Measurements from ENCODE around the gene CSTF2T. TPM values are rescaled to one million over a fixed set of nuclear protein-coding genes. Genes with fewer than 3 reads are reported as not detected.
A peak's percentile ranks its signal among the peaks of the same experiment; 100 is the strongest.

CSTF2T gene, protein sequence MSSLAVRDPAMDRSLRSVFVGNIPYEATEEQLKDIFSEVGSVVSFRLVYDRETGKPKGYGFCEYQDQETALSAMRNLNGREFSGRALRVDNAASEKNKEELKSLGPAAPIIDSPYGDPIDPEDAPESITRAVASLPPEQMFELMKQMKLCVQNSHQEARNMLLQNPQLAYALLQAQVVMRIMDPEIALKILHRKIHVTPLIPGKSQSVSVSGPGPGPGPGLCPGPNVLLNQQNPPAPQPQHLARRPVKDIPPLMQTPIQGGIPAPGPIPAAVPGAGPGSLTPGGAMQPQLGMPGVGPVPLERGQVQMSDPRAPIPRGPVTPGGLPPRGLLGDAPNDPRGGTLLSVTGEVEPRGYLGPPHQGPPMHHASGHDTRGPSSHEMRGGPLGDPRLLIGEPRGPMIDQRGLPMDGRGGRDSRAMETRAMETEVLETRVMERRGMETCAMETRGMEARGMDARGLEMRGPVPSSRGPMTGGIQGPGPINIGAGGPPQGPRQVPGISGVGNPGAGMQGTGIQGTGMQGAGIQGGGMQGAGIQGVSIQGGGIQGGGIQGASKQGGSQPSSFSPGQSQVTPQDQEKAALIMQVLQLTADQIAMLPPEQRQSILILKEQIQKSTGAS
- total RNA-seq, result 39.3 and 40.8 TPM in 2 replicates

DNA sequence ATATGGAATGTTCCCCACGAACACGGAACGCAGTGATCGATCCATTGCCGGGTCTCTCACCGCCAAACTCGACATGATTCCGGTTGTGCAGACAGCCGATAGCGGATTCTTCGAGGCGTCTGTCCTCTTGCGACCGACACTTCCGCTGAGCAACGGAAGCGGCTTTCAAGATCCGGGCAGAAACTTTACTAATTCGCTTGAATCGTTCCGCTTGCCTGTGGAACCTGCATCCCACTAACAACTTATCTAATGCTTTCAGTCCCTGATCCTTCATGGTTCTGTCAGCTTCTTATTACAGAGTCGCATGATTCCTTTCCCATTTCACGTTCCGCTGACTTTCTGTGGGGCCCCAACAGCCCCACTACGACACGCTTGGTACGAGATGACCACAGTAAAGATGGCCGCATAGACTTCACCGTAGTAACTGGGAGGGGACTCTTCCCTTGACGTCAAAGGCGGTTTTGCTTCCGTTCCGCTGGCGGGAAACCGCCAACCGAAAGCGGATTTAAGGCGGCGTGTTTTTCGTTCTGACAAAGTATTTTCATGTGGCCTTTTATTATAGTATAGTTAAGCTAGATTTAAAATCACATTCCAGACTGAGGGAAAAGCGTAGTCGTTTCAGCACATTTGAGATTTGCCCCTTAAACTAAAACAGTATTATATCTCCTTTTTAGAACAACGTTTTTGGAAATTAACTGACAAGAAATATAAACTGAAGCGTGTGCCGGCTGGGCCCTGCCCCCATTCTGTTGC lies at the start of gene CSTF2T:
Gene CSTF2T, minus strand, starts transcription at position 121 of the 753 bp plus-strand sequence. Its CDS starts 46 bp downstream, at position 75.
- ATAC-seq (ENCODE audit: low read depth), result peak; percentile 90
- CTCF ChIA-PET, result no interaction called here

DNA sequence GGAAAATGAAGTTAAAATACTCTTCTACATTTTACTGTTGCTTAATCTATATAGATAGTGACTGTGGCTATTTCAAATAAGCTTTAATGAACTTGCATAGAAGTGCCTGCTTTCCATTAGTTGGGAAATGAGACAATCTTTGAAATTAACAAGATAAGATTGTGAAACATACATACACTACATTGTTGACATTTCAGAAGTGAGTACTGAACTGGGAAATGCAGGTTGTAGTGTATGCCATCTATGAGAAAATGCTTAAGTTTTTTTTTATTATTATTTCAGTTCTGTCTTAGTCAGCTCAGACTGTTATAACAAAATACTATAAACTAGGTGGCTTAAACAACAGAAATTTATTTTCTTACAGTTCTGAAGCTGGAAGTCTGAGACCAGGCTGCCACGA lies 49.6 kb upstream of the CSTF2T start:
- TF ChIP-seq CTCF (IDR thresholded peaks at IDR 0.05), result no peak
- no peak overlapping the region for H3K27ac Mint-ChIP-seq

More for the DNA sequence above, at the start of gene CSTF2T:
- no peaks in the 10 kb centered on the region for H3K9me3 Mint-ChIP-seq
- H3K27me3 Mint-ChIP-seq, result no peaks in the 10 kb centered on the region
- H3K27ac Mint-ChIP-seq, result peak within 1 kb of the TSS; percentile 100
- intact Hi-C loops (cut with micrococcal nuclease), result loop anchor here (1.0 to 10.0 kb wide), 3 partner anchors 45 to 1075 kb away; no protein-coding TSS in a partner anchor
- peak; percentile 81 for DNase-seq
- H3K36me3 Mint-ChIP-seq (ENCODE audit: low read depth), result peaks cover 36% of the 10 kb centered on the region
- peak within 1 kb of the TSS; percentile 99 for H3K4me3 Mint-ChIP-seq
- no peak for TF ChIP-seq CTCF (IDR thresholded peaks at IDR 0.05)
- peaks cover 52% of the 10 kb centered on the region for H3K4me1 Mint-ChIP-seq
- POLR2A ChIA-PET, result interaction anchor here (0.5 to 0.6 kb wide), 2 partner anchors 9 to 20 kb away, joined by 3 read pairs; no protein-coding TSS in a partner anchor

GRCh38 chr10:51747216-51747615 lies 47.8 kb upstream of the CSTF2T start:
- DNase-seq (no peak), ATAC-seq (ENCODE audit: low read depth) (no peak)
- ChIA-PET POLR2A (no interaction called here), CTCF (no interaction called here)
- Mint-ChIP-seq H3K9me3 (no peaks in the 10 kb centered on the region), H3K27ac (no peak overlapping the region), H3K36me3 (ENCODE audit: low read depth) (no peaks in the 10 kb centered on the region), H3K4me1 (peaks cover 11% of the 10 kb centered on the region), H3K4me3 (no peak overlapping the region), H3K27me3 (no peaks in the 10 kb centered on the region)
- intact Hi-C loops (cut with micrococcal nuclease), result no loop called here
- TF ChIP-seq CTCF (IDR thresholded peaks at IDR 0.05), result no peak

More for the DNA sequence above, 49.6 kb upstream of the CSTF2T start:
- Mint-ChIP-seq H3K36me3 (ENCODE audit: low read depth) (no peaks in the 10 kb centered on the region), H3K4me1 (no peaks in the 10 kb centered on the region), H3K9me3 (no peaks in the 10 kb centered on the region), H3K27me3 (peaks cover 2% of the 10 kb centered on the region), H3K4me3 (no peak overlapping the region)
- CTCF ChIA-PET, result no interaction called here
- ATAC-seq (ENCODE audit: low read depth) (no peak), DNase-seq (no peak)
- intact Hi-C loops (cut with micrococcal nuclease), result no loop called here
- POLR2A ChIA-PET, result no interaction called here

- CTCF ChIA-PET, result no interaction called here
- Mint-ChIP-seq H3K4me1 (peaks cover 11% of the 10 kb centered on the region), H3K9me3 (no peaks in the 10 kb centered on the region), H3K36me3 (ENCODE audit: low read depth) (no peaks in the 10 kb centered on the region), H3K27me3 (no peaks in the 10 kb centered on the region), H3K4me3 (no peak overlapping the region), H3K27ac (no peak overlapping the region)
- POLR2A ChIA-PET, result no interaction called here
- ATAC-seq (ENCODE audit: low read depth), result no peak
- no peak for TF ChIP-seq CTCF (IDR thresholded peaks at IDR 0.05)
- intact Hi-C loops (cut with micrococcal nuclease), result loop anchor here (2.0 kb wide), 1 partner anchor 45 kb away; no protein-coding TSS in a partner anchor
- no peak for DNase-seq
These were observed 46.0 kb upstream of the CSTF2T start for GRCh38 chr10:51745397-51745796.
